ENCODE results near the gene LSM7. TPM values are rescaled to one million over a fixed set of nuclear protein-coding genes. Genes with fewer than 3 reads are reported as not detected.

The LSM7 gene
- total RNA-seq, 1 donor = 111 TPM

DNA sequence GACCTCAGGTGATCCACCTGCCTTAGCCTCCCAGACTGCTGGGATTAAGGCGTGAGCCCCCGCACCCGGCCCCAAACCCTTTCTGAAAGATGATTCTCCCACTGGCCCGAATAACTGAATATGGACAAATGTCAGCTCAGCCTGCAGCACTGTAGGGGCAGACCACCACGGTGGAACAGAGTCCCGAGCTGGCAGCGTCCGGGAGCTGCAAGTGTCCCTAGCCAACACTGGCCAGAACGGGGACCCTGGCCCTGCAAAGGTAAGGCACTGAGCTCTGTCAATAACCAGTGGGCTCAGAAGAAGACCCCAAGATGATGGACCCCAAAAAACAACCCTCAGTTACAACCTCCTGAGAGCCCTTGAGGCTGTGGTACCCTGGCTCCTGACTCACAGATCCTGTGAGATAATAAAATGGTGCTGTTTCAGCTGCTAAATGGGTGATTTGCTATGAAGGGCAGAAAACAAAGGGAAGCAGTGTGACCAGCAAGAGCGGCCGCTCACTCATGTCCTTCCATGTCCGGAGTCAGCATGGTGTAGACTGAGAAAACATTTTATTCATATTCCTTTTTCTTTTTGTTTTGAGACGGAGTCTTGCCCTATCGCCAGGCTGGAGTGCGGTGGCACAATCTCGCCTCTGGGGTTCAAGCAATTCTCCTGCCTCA lies 1.6 kb downstream of the LSM7 start:
- Histone ChIP-seq H3K4me3 (ENCODE audit: low read length) (no peak overlapping the region), H3K27me3 (ENCODE audit: insufficient read depth, low read length) (no peaks in the 10 kb centered on the region), H3K4me1 (ENCODE audit: insufficient read depth, low read length) (peaks cover 68% of the 10 kb centered on the region), H3K9me3 (ENCODE audit: low read depth, low read length) (no peaks in the 10 kb centered on the region)

DNA sequence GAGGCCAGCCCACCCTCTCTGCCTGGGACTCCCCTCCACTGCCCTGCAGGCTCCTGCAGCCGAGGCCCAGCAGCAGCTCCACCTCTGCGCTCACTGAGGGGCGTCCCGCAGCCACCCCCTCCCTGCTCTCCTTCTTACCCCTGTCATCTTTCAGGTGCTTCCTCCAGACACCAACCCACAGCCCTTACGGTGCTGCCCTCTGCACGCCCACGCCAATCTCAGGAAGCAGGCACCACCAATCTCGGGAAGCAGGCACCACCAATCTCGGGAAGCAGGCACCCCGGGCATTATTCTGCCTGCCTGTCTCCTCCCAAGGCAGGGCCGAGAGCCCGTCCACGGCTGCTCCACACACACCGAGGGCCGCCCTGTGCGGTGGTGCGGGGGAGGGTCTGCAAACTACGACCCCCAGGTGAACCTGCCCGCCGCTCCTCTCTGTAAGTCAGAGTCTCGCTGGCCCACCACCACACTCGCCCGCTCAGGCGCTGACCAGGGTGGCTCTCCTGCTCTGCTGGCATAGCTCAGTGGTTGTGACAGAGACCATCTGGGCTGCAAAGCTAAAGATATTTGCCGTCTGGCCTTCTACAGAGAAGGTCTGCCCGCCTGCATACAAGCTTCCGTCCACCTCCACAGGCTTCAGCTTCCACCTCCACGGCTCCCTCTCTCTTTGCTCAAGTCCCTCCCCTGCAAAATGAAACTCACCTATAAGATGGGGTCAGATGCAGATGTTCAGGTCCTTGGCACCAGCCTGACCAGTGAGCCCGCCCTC lies 2.9 kb downstream of the LSM7 start:
- Histone ChIP-seq H3K27me3 (ENCODE audit: insufficient read depth, low read length) (no peaks in the 10 kb centered on the region), H3K9me3 (ENCODE audit: low read depth, low read length) (no peaks in the 10 kb centered on the region), H3K4me3 (ENCODE audit: low read length) (no peak overlapping the region), H3K4me1 (ENCODE audit: insufficient read depth, low read length) (peaks cover 55% of the 10 kb centered on the region)

DNA sequence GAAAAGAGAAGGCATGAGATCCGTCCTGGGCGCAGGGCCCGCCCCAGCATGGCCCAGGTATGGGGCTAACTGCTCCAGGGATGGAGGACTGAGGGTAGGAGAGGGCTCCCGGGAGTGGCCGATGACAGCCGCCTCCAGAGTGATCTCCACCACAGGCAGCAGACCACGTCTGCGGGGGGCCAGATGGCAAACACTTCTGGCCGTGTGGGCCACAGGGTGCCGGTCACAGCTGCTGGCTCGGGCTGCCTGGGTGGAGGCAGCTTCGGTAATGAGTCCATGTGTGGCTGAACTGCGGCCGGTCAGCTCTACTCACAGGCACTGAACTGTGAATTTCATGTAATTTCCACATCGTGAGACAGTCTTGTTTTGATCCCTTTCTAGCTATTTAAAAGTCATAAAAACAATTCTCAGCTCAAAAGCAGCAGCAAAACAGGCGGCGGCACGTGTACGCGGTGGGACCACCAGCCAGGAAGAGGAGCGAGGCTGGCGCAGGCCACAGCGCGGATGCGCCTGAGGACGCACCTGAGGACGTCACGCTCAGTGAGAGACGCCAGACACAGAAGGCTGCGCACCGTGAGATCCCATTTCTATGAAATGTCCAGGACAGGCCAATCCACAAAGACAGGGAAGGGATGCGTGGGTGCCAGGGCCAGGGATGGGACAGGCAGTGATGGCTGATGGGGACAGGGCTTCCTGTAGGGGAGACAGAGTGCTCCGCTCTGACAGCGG lies 4.0 kb downstream of the LSM7 start:
- no peaks in the 10 kb centered on the region for H3K9me3 ChIP-seq (ENCODE audit: low read depth, low read length)
- peaks cover 47% of the 10 kb centered on the region for H3K4me1 ChIP-seq (ENCODE audit: insufficient read depth, low read length)
- no peak overlapping the region for H3K4me3 ChIP-seq (ENCODE audit: low read length)
- H3K27me3 ChIP-seq (ENCODE audit: insufficient read depth, low read length) = no peaks in the 10 kb centered on the region

DNA sequence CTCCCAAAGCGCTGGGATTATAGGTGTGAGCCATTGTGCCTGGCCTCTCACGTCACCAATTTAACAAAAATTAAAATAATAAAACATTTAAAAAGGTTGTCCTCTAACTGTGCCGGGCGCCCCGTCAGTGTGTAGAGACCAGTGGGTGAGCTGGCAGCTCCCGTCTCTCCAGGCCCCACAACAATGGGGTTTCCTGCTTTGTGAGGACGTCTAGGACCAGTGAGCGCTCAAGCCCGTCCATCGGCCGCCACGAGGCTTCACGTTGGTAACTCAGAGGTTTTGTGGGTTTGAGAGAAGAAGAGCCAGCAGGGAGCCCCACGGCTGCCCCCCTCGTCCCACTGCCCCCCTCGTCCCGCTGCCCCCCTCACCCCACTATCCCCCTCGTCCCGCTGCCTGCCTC lies 4.7 kb downstream of the LSM7 start:
- Histone ChIP-seq H3K9me3 (ENCODE audit: low read depth, low read length) (no peaks in the 10 kb centered on the region), H3K4me3 (ENCODE audit: low read length) (no peak overlapping the region), H3K4me1 (ENCODE audit: insufficient read depth, low read length) (peaks cover 46% of the 10 kb centered on the region), H3K27me3 (ENCODE audit: insufficient read depth, low read length) (no peaks in the 10 kb centered on the region)

DNA sequence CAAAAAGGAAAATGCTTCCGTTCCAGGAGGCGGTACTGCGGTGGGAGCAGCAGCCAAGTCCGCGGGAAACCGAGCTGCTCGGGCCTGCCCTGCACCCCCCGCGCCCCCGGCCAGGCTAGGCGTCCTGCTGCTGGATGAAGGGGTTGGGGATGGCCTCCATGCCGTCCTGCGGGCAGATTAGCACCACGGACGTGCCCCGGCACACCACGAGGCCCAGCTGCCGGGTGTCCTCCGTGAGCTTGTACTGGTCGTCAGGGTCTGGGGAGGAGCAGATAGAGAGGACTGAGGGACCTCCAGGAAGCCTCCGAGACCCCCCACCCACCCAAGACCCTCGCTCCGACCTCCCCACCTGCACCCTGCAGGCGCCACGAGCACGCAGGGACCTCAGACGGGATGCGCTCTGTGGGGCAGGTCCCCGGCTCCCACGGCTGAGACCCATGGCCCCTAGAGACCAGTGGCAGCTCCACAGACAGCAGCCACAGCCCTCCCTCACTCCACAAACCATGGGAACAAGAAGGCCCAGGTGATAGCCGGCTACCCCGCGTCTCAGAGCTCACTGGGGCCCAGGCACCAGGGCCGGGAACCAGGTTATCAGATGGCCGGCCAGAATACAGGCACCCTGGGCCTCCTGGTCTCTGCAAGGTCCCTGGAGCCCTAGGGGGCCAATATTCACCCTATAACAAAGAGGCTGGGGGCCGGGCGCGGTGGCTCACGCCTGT lies 6.7 kb downstream of the LSM7 start:
- no peak overlapping the region for H3K4me3 ChIP-seq (ENCODE audit: low read length)
- H3K9me3 ChIP-seq (ENCODE audit: low read depth, low read length) = no peaks in the 10 kb centered on the region
- H3K27me3 ChIP-seq (ENCODE audit: insufficient read depth, low read length) = no peaks in the 10 kb centered on the region
- peaks cover 32% of the 10 kb centered on the region for H3K4me1 ChIP-seq (ENCODE audit: insufficient read depth, low read length)

DNA sequence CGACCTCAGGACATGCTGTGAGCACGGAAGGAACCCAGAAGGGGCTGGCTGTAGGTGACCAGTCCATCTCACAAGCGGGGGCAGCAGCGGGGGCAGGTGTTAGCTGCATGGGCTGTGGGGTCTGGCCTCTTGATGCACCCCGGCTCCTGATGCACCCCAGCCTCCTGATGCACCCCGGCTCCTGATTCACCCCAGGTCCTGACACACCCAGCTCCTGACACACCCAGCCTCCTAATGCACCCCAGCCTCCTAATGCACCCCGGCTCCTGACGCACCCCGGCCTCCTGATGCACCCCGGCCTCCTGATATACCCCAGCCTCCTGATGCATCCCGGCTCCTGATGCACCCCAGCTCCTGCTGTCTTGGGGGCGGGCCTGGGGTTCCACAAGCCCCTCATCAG lies 7.4 kb downstream of the LSM7 start:
- H3K9me3 ChIP-seq (ENCODE audit: low read depth, low read length) = no peaks in the 10 kb centered on the region
- H3K27me3 ChIP-seq (ENCODE audit: insufficient read depth, low read length) = no peaks in the 10 kb centered on the region
- peaks cover 30% of the 10 kb centered on the region for H3K4me1 ChIP-seq (ENCODE audit: insufficient read depth, low read length)
- no peak overlapping the region for H3K4me3 ChIP-seq (ENCODE audit: low read length)

DNA sequence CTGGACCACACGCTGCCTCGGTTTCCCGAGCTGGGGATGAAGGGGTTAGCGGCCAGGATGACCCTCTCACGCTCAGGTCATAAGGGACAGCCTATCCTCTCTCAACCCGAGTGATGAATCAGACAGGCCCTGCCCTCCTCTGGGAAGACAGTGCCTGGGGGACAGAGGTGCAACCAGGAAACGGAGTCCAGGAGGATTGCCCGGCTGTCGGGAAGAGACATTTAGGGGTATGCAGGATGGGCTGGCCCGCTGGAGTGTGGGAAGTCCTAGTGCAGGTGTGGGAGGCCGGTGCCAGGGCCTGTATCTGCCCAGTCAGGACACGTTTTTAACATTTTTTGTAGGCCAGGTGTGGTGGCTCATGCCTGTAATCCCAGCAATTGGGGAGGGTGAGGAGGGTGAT lies 8.3 kb downstream of the LSM7 start:
- no peak overlapping the region for H3K4me3 ChIP-seq (ENCODE audit: low read length)
- no peaks in the 10 kb centered on the region for H3K27me3 ChIP-seq (ENCODE audit: insufficient read depth, low read length)
- peaks cover 30% of the 10 kb centered on the region for H3K4me1 ChIP-seq (ENCODE audit: insufficient read depth, low read length)
- no peaks in the 10 kb centered on the region for H3K9me3 ChIP-seq (ENCODE audit: low read depth, low read length)

DNA sequence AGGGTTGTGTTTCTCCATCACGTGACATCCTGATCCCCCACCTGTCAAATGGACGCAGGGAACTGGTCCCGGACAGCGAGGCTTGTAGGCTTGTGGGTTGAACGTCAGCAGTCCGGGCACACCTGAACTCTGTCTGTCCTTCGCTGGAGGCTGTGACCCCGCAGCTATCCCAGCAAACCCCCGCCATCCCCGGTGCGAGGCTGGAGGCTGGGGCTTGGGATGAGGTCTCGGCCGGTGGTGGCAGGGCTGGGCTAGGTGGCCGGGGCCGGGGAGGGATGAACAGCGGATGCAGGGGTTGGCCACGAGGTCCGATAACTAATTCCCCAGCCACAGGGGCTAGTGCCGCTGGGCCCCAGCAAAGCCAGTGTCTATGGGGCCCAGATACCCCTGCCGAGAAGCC lies 8.8 kb downstream of the LSM7 start:
- Histone ChIP-seq H3K4me3 (ENCODE audit: low read length) (no peak overlapping the region), H3K27me3 (ENCODE audit: insufficient read depth, low read length) (no peaks in the 10 kb centered on the region), H3K4me1 (ENCODE audit: insufficient read depth, low read length) (peaks cover 25% of the 10 kb centered on the region), H3K9me3 (ENCODE audit: low read depth, low read length) (no peaks in the 10 kb centered on the region)

DNA sequence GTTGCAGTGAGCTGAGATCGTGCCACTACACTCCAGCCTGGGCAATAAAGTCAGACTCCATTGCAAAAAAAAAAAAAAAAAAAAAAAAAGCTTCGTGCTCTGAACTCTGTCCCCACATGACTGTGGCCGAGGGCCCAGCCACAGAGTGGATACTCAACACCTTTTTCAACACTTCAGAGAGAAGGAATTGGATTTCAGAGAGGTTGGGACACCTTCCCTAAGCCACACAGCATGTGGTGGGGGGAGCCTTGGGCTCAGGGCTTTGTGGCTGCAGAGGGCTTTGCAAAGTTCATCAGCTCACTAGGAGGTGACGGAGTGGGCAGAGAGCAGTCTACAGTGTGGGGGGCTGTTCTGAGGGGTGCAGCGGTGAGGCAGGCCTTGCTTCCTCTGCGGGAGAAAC lies 9.5 kb downstream of the LSM7 start:
- Histone ChIP-seq H3K9me3 (ENCODE audit: low read depth, low read length) (no peaks in the 10 kb centered on the region), H3K4me1 (ENCODE audit: insufficient read depth, low read length) (peaks cover 20% of the 10 kb centered on the region), H3K27me3 (ENCODE audit: insufficient read depth, low read length) (no peaks in the 10 kb centered on the region), H3K4me3 (ENCODE audit: low read length) (no peak overlapping the region)

DNA sequence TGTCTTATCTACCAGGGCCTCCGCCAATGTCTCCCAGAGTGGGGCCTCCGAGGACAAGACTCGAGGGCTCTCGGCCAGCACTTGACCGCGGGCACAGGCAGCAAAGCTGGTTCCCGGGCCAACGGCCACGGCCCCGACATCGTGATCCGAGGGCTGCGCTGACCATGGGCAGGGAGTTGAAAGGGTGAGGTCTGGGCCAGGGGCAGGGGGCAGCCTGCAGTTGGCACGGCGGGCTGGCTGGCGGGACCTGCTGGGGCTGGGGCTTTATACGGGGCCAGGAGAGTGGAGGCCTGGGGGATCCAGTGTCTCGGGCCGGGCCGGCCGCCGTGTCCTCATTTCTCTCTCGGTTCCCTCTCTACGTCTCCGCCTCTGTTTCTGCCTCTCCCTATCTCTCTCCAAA lies 10.6 kb downstream of the LSM7 start:
- H3K4me1 ChIP-seq (ENCODE audit: insufficient read depth, low read length) = peaks cover 20% of the 10 kb centered on the region

DNA sequence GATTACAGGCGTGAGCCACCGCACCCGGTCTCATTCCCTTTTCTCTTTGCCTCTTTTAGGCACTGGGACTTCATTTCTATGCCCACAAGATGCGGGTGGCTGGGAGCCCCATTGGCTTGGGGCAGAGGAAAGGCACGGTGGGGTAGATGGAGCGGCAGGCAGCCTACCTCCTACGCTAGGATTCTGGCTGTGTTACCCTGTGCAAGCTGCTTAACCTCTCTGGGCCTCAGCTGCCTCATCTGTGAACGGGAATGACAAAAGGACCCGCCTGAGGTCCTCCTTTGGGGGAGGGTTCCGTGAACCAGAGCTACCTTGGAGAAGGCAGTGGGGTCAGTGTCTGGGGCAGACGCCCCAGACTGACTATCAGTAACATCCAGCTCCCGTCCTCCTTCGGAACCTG lies 11.1 kb downstream of the LSM7 start:
- Histone ChIP-seq H3K9me3 (ENCODE audit: low read depth, low read length) (no peaks in the 10 kb centered on the region), H3K27me3 (ENCODE audit: insufficient read depth, low read length) (peaks cover 5% of the 10 kb centered on the region), H3K4me1 (ENCODE audit: insufficient read depth, low read length) (peaks cover 25% of the 10 kb centered on the region), H3K4me3 (ENCODE audit: low read length) (no peak overlapping the region)

More for the DNA sequence above, 10.6 kb downstream of the LSM7 start:
- Histone ChIP-seq H3K27me3 (ENCODE audit: insufficient read depth, low read length) (peaks cover 3% of the 10 kb centered on the region), H3K9me3 (ENCODE audit: low read depth, low read length) (no peaks in the 10 kb centered on the region), H3K4me3 (ENCODE audit: low read length) (no peak overlapping the region)

DNA sequence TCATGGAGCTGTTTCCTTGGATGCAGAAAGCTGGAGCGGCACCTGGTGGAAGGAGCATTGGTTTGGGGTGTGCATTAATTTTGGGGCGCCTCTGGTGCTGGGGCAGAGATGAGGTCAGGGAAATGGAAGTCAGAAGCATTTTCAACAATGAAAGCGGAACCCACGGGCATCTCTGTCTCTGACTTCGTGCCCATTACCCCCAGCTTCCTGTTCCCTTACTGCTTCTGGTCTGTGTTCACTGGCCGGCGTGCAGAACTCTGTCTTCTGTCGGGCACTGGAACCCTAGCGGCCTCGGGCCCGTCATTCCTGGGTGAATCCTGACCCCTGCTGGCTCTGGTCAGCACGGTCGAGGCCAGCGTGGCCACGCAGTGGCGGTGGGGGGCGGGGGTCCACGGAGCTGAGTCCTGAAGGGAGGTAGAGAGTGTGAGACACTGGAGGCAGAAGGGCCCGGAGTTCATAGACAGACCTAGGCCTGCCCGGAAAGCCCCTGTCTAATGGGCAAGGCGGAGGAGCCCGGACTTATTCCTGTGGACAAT lies 12.5 kb downstream of the LSM7 start:
- H3K4me3 ChIP-seq (ENCODE audit: low read length) = no peak overlapping the region
- no peaks in the 10 kb centered on the region for H3K9me3 ChIP-seq (ENCODE audit: low read depth, low read length)
- peaks cover 25% of the 10 kb centered on the region for H3K4me1 ChIP-seq (ENCODE audit: insufficient read depth, low read length)
- H3K27me3 ChIP-seq (ENCODE audit: insufficient read depth, low read length) = peaks cover 7% of the 10 kb centered on the region

DNA sequence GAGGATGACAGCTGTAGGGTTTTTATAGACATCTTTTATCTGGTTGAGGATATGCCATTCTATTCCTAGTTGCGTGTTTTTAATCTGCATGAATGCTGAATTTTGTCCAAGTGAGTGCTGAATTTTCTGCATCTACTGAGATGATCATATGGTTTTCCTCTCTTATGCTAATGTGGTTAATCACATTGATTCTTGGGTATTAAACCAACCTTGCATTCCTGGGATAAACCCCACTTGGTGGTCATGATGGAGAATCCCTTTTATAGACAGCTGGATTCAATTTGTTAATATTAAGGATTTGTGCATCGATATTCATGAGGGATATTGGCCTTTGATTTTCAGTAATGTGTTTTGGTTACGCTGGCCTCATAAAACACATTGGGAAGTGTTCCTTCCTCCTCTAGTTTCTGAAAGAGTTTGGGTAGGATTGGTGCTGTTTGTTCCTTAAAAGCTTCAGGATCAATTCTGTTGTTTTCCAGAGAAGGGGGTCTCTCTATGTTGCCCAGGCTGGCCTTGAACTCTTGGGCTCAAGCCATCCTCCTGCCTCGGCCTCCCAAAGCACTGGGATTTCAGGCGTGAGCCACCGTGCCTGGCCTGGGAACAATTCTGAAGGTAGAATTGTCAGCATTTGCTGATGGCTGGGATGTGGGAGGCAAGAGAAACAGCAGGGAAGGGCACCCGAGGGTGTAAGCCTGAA lies 13.1 kb downstream of the LSM7 start:
- Histone ChIP-seq H3K4me1 (ENCODE audit: insufficient read depth, low read length) (peaks cover 25% of the 10 kb centered on the region), H3K27me3 (ENCODE audit: insufficient read depth, low read length) (peaks cover 9% of the 10 kb centered on the region), H3K4me3 (ENCODE audit: low read length) (no peak overlapping the region), H3K9me3 (ENCODE audit: low read depth, low read length) (no peaks in the 10 kb centered on the region)

DNA sequence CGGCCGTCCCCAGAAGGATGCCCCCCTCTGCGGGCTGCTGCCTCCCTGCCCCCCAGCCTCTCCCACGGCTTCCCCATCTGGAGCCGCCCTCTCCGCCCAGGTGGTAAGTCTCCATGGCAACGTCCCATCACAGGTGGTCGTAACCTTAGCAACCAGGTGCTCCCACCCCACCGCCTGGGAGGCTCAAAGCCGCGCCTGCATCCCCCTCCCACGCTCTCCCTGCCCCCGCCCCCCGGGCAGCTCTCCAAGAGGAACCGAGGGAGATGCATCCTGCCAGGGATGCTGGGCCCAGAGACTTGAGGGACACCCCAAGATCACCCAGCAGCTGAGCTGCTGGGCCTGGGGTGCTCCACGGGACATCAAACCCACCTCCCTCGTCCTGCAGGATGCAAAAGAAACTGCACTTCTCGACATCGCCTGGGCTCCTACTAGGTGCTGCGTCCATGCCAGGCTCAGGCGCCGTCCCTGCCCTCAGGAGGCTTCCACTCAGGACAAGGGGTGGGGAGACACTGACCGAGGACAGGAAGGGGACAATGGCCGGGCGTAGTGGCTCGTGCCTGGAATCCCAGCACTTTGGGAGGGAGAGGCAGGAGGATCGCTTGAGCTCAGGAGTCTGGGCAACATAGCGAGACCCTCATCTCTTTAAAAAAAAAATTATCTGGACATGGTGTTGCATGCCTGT lies 15.4 kb downstream of the LSM7 start:
- H3K4me1 ChIP-seq (ENCODE audit: insufficient read depth, low read length) = peaks cover 23% of the 10 kb centered on the region
- no peak overlapping the region for H3K4me3 ChIP-seq (ENCODE audit: low read length)
- peaks cover 26% of the 10 kb centered on the region for H3K27me3 ChIP-seq (ENCODE audit: insufficient read depth, low read length)
- no peaks in the 10 kb centered on the region for H3K9me3 ChIP-seq (ENCODE audit: low read depth, low read length)

All from mononuclear cell (primary cell).